Stimulated activated CD4-positive, alpha-beta T cell treated with anti-CD3 and anti-CD28 coated beads, Interleukin-1b, Interleukin-23, amount 100 ng/mL, for 24 hours (primary cell): Measurements from ENCODE around the gene MMP17.

Experiments used
- DNase-seq, 4 experiments: peaks; one replicate each; pipeline ENCODE4 v3.0.0-alpha.2; 2020; ENCODE audit warnings: low read depth in 4 of 4, low spot score in 1 of 4

MMP17 gene

GRCh38 chr12:131892711-131893604 lies 64.8 kb downstream of the MMP17 start:
- no peak for DNase-seq

- no peak for DNase-seq
Measured at GRCh38 chr12:131893605-131894312, 65.6 kb downstream of the MMP17 start.

GRCh38 chr12:131894313-131894860 lies 66.2 kb downstream of the MMP17 start, which contains the start of gene ULK1:
Gene ULK1, plus strand, starts transcription at chr12:131894622. Its CDS starts 380 bp downstream, at chr12:131895002.
- peak; percentile 66 to 92 (median 88) for DNase-seq

GRCh38 chr12:131894981-131895639 lies 66.9 kb downstream of the MMP17 start:
- DNase-seq = no peak

- no peak for DNase-seq
Measured at GRCh38 chr12:131895640-131896079, 67.5 kb downstream of the MMP17 start.

GRCh38 chr12:131896080-131896810 lies 68.1 kb downstream of the MMP17 start:
- peak; percentile 31 to 66 (median 39) for DNase-seq

GRCh38 chr12:131896811-131897270 lies 68.6 kb downstream of the MMP17 start:
- DNase-seq = no peak

- DNase-seq = no peak
Measured at GRCh38 chr12:131897276-131897675, 69.1 kb downstream of the MMP17 start.

- DNase-seq = no peak
Measured at GRCh38 chr12:131897875-131898274, 69.7 kb downstream of the MMP17 start.

- no peak for DNase-seq
Measured at GRCh38 chr12:131900397-131900796, 72.2 kb downstream of the MMP17 start.
